Immature natural killer cell (primary cell): Measurements from ENCODE around the gene ALK. TPM values are rescaled to one million over a fixed set of nuclear protein-coding genes. Genes with fewer than 3 reads are reported as not detected.
A peak's percentile ranks its signal among the peaks of the same experiment; 100 is the strongest.

Experiments
- DNase-seq, 3 donors: peaks; one replicate each; pipeline ENCODE4 v3.0.0; 2022; ENCODE audit warnings: mixed read lengths in 1 of 3
- H3K27ac Mint-ChIP-seq, 6 donors: one replicate each; pipeline ENCODE4 v1.8.0; 2020; ENCODE audit warnings: mixed read lengths in 6 of 6, mild to moderate bottlenecking in 5 of 6, inconsistent platforms in 4 of 6, moderate library complexity in 3 of 6
- H3K27me3 Mint-ChIP-seq, 3 donors: one replicate each; pipeline ENCODE4 v1.8.0; 2020 to 2021; ENCODE audit warnings: low read depth in 3 of 3, mild to moderate bottlenecking in 3 of 3, mixed read lengths in 3 of 3, moderate library complexity in 3 of 3, inconsistent platforms in 1 of 3
- H3K36me3 Mint-ChIP-seq, 3 donors: one replicate each; pipeline ENCODE4 v1.8.0; 2020; ENCODE audit warnings: mixed read lengths in 3 of 3, inconsistent platforms in 2 of 3, mild to moderate bottlenecking in 2 of 3
- H3K4me1 Mint-ChIP-seq, 2 donors: one replicate each; pipeline ENCODE4 v1.8.0; 2020; ENCODE audit warnings: inconsistent platforms in 2 of 2, mild to moderate bottlenecking in 2 of 2, mixed read lengths in 2 of 2, moderate library complexity in 1 of 2
- H3K4me3 Mint-ChIP-seq, 5 donors: one replicate each; pipeline ENCODE4 v1.8.0; 2020; ENCODE audit warnings: mild to moderate bottlenecking in 5 of 5, mixed read lengths in 5 of 5, inconsistent platforms in 3 of 5, moderate library complexity in 3 of 5
- H3K9me3 Mint-ChIP-seq, 6 donors: one replicate each; pipeline ENCODE4 v1.8.0; 2020; ENCODE audit warnings: mild to moderate bottlenecking in 6 of 6, mixed read lengths in 6 of 6, inconsistent platforms in 4 of 6, moderate library complexity in 3 of 6
- polyA plus RNA-seq, 3 donors: library from polyadenylated mRNA; unstranded; fragments of 300-500 nt; fragmentation: Illumina TruSeq; gene quantifications; one replicate each; pipeline ENCODE4 v1.2.3, GENCODE V29; 2021

ALK gene
- polyA plus RNA-seq, 3 donors from 2014 or later: not detected

DNA sequence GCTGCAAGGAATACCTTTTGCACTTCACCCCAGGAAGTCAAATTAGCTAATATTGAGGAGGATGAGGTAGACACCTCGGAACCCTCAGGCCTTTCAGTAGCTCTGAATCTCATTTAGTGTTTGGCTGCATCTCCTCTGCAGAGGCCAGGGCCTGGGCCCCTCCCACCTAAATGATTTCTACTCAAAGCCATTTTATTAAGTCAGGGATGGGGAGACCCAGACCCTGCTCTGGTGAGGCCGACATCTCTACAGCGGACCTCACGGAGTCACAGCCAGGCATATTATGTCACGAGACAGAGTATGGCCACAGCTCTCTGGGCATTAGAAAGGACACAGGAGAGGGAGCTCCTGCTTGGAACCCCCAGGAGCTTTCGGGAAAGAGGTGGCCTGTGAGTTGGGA is 305.5 kb downstream of the ALK start:
- H3K4me1 Mint-ChIP-seq: no peaks in the 10 kb centered on the region
- no peak overlapping the region for H3K4me3 Mint-ChIP-seq
- no peaks in the 10 kb centered on the region for H3K36me3 Mint-ChIP-seq
- no peak for DNase-seq
- no peak overlapping the region for H3K27ac Mint-ChIP-seq
- peaks cover 0 to 13% (median 6%) of the 10 kb centered on the region in 3 donors for H3K27me3 Mint-ChIP-seq
- peaks cover 0 to 4% (median 0%) of the 10 kb centered on the region in 6 donors for H3K9me3 Mint-ChIP-seq

DNA sequence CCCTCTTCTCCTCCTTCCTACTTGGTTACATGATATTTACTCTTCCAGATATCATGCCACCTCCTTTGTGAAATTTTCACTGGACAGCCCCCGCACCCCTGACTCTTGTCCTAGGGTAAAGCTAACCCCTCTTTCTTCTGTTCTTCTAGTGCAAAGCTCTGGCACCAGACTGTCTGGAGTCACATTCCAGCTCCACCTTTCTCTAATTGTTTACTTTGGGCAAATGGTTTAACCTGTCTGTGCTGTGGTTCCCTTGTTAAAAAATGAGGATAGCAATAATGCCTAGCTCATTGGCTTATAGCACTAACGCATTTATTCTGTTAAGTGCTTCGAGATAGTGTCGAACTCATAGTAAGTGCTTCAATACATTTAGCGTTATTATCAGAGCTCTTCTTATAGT is 306.2 kb downstream of the ALK start:
- Mint-ChIP-seq H3K4me3 (no peak overlapping the region), H3K27me3 (peaks cover 0 to 13% (median 6%) of the 10 kb centered on the region in 3 donors), H3K36me3 (no peaks in the 10 kb centered on the region), H3K27ac (no peak overlapping the region), H3K9me3 (peaks cover 0 to 4% (median 0%) of the 10 kb centered on the region in 6 donors), H3K4me1 (no peaks in the 10 kb centered on the region)
- DNase-seq: no peak

DNA sequence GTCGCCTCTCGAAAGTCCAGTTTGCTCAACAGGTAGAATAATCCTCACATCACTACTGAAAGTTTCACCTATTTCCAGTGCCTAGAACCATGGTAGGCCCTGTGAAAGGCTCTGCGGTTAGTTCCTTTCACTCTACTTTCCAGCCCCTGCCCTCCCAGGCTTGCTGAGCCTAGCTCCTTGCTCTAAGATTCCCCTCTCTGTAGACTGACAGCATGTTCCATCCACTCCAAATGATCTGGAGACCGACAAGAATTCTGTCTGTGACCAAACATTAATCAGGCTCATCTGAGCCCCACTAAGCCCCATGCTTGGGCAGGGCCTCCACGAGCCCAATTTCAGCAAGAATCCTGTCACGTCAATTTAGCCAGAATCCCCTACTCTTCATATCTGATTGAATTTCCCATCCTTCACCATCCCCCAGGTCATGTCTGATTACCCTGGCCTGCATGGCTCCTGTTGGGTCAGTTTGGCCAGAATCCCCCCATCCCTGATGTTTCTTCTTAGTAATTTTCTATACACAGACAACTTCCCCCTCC is 307.0 kb downstream of the ALK start:
- no peak overlapping the region for H3K4me3 Mint-ChIP-seq
- H3K27me3 Mint-ChIP-seq: peaks cover 0 to 13% (median 6%) of the 10 kb centered on the region in 3 donors
- DNase-seq: no peak
- no peak overlapping the region for H3K27ac Mint-ChIP-seq
- no peaks in the 10 kb centered on the region for H3K4me1 Mint-ChIP-seq
- H3K36me3 Mint-ChIP-seq: no peaks in the 10 kb centered on the region
- peaks cover 0 to under 1% (median 0%) of the 10 kb centered on the region in 6 donors for H3K9me3 Mint-ChIP-seq

DNA sequence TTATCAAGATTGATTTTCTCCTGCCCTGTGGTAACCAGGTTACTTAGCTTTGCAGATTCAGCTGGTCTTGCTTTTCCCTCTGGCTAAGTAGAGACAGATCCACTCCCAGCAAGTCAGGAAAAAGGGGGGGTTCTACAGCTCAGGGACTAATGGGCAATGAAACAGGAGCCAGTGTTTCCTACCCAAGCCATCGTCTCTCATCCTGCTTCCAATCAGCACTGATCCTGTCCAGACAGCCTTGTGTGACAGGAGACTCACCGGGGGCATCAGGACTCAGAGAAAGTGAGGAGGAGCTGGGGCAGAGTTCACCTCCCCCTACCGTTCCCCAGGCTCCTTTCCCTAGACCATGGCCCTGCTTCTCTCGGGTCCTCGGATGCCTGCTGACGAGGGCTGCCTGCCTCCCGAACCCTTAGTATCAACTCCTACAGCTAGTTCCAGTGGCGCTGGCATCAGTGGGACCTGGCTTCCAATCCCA is 307.6 kb downstream of the ALK start:
- Mint-ChIP-seq H3K27me3 (peaks cover 0 to 13% (median 6%) of the 10 kb centered on the region in 3 donors), H3K27ac (no peak overlapping the region), H3K9me3 (no peaks in the 10 kb centered on the region), H3K4me1 (no peaks in the 10 kb centered on the region), H3K4me3 (no peak overlapping the region), H3K36me3 (no peaks in the 10 kb centered on the region)
- DNase-seq: no peak

DNA sequence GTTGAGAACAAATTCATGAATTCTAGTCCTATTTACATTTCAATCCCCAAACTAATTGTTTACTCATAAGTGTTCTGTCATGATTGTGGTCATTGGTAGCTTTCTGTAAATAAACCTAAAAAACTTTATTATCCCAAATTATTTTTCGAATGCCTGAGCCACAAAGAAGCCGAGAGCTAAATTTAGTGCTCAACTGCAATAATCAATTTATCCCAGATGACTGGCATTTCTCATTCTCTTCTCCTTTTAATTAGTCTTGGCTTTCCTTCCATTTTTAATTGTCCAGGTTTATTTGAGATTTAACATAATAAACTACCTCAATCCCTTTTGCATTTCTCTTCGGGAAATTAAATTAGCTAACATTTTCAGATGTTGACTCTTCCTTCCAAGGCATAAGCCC is 308.3 kb downstream of the ALK start:
- Mint-ChIP-seq H3K27ac (no peak overlapping the region), H3K9me3 (no peaks in the 10 kb centered on the region), H3K27me3 (peaks cover 0 to 17% (median 6%) of the 10 kb centered on the region in 3 donors), H3K36me3 (no peaks in the 10 kb centered on the region), H3K4me3 (no peak overlapping the region), H3K4me1 (no peaks in the 10 kb centered on the region)
- DNase-seq: no peak

DNA sequence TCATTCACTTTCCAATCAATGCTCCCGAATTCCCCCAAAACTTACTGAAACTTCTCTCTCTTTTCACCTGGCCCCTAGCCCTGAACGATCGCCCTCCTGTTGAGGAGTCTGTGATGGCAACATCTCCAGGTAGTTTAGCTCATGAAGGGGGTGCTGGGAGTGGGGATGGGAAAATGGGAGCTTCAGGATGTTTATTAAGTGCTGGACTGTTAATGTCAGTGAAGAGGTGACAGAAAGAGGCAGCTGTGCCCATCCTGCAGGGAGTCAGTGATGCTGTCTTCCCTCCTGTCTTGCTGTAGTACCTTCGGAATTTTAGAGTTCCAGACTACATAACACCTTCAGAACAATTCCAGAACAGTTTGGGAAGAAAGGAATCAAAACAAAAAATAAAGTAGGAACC is 308.8 kb downstream of the ALK start:
- H3K36me3 Mint-ChIP-seq: no peaks in the 10 kb centered on the region
- H3K4me1 Mint-ChIP-seq: no peaks in the 10 kb centered on the region
- peaks cover 0 to 19% (median 6%) of the 10 kb centered on the region in 3 donors for H3K27me3 Mint-ChIP-seq
- no peaks in the 10 kb centered on the region for H3K9me3 Mint-ChIP-seq
- no peak for DNase-seq
- no peak overlapping the region for H3K27ac Mint-ChIP-seq
- H3K4me3 Mint-ChIP-seq: no peak overlapping the region

DNA sequence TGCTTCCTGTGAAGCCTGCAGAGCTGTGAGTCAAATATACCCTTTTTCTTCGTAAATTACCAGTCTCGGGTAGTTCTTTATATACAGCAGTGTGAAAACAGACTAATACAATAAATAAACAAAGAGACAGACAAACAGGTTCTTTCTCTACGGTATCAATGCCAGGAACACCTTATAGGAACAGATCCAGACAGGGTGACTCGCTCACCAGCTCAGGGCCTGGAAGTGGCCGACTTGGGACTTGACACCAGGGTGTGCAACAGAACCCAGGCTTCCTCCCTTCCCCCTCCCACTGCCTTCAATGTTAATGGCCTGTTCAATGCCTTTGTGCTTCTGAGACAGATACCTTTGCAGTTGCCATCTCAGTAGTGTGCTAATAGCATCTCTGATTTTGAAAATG is 309.5 kb downstream of the ALK start:
- no peaks in the 10 kb centered on the region for H3K36me3 Mint-ChIP-seq
- no peak overlapping the region for H3K27ac Mint-ChIP-seq
- peaks cover 0 to 16% (median 9%) of the 10 kb centered on the region in 3 donors for H3K27me3 Mint-ChIP-seq
- DNase-seq: no peak
- H3K4me1 Mint-ChIP-seq: no peaks in the 10 kb centered on the region
- no peak overlapping the region for H3K4me3 Mint-ChIP-seq
- H3K9me3 Mint-ChIP-seq: no peaks in the 10 kb centered on the region

DNA sequence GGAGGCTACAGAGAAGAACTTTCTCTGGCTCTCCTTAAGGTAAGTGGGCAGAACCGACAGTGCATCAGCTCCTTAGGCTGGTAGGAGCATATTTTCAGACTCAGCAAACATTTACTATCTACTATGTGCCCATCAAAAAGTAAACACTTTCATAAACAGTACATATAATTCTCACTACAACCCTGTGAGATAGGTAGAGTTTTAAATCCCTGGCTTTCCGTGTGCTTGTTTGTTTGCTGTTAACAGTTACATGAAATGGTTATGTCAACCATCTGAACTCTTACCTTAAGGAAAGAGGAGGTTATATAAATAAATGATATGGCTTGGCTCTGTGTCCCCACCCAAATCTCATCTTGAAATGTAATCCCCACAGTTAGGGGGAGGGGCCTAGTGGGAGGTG is 310.1 kb downstream of the ALK start:
- no peak overlapping the region for H3K4me3 Mint-ChIP-seq
- H3K36me3 Mint-ChIP-seq: no peaks in the 10 kb centered on the region
- no peaks in the 10 kb centered on the region for H3K4me1 Mint-ChIP-seq

DNA sequence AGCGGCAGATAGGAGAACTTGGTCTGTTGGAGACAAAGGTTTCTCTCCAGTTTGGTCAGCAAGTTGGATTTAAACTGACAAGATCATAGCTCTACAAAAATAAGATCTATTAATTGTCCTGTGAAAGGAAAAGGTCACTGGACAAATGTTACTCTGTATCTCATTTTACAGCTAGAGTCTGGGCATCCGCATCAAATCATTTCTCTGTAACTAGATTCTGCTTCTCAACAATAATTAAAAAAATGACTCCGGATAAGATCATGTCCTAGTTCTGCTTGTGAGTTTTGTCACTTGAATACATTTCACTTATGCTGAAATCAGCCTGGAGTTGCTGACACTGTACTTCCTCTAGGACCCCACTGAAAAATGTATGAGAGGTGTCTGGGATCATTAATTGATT is 310.8 kb downstream of the ALK start:
- H3K27ac Mint-ChIP-seq: no peak overlapping the region
- no peak for DNase-seq
- H3K4me1 Mint-ChIP-seq: no peaks in the 10 kb centered on the region
- H3K4me3 Mint-ChIP-seq: no peak overlapping the region
- no peaks in the 10 kb centered on the region for H3K36me3 Mint-ChIP-seq
- peaks cover 0 to 15% (median 11%) of the 10 kb centered on the region in 3 donors for H3K27me3 Mint-ChIP-seq
- no peaks in the 10 kb centered on the region for H3K9me3 Mint-ChIP-seq

More for the DNA sequence above, 310.1 kb downstream of the ALK start:
- DNase-seq: no peak
- Mint-ChIP-seq H3K9me3 (no peaks in the 10 kb centered on the region), H3K27ac (no peak overlapping the region), H3K27me3 (peaks cover 0 to 15% (median 11%) of the 10 kb centered on the region in 3 donors)

DNA sequence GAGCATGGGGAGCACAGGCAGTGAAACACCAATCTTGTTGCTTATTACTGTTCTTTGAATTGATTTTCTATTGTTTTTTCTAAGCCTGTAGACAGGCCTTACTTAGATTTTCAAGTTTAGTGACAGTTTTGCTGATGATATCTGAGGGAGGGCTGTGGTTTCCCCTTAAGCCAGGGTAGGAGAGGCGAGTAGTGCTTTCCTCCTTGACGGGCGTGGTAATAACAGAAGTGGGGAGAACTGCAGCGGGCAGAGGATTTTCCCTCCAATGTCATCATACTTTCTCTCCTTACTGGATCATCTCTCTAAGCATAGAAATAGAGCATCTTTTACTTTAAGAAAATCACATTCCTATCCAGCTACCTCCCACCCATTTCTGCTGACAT is 314.4 kb downstream of the ALK start:
- H3K27ac Mint-ChIP-seq: no peak overlapping the region
- no peaks in the 10 kb centered on the region for H3K36me3 Mint-ChIP-seq
- peaks cover 0 to 10% (median 8%) of the 10 kb centered on the region in 3 donors for H3K27me3 Mint-ChIP-seq
- no peaks in the 10 kb centered on the region for H3K4me1 Mint-ChIP-seq
- H3K4me3 Mint-ChIP-seq: peak overlapping the region in 1 of 5 donors; percentile 3
- H3K9me3 Mint-ChIP-seq: no peaks in the 10 kb centered on the region
- no peak for DNase-seq

DNA sequence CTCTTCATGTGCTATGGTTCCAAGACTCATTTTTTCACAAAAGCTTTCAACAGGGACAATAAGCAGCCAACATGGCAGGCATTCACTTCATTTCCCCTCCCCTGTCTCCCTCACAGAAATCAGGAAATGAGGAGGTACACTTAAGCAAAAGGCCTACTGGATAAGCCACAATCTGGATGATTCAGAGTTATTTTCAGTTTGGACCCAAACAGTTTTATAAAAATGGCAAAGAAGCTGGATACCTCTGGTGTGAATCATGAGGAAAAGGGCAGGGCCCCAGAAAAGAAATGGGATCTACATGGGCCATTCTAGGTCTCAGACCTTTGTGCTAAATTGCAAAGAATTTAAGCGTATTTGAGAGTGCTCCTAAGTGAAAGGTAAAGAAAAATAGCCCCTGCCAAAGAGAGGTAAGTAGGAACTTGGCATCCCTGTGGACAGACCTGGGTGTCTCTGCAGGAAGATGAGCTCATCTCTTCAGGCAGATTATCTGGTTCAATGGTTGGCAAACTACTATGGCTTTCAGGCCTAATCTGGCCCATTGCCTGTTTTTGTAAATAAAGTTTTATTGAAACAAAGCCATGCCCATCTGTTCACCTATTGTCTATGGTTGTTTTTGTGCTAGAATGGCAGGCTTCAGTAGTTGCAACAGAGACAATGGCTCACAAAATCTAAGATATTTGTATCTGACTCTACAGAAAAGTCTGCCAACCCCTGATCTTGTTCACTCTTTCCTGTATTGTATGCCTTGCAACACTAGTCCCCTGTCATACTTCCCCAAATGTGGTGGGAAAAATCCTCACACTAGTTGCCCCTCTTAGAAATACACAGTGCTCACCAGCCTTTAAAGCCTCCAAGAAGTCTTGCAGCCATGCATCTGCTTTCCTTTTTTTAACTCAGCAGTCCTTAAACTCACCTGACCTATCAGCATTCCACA is 315.0 kb downstream of the ALK start:
- Mint-ChIP-seq H3K27ac (no peak overlapping the region), H3K4me3 (no peak overlapping the region), H3K4me1 (no peaks in the 10 kb centered on the region), H3K9me3 (no peaks in the 10 kb centered on the region), H3K36me3 (no peaks in the 10 kb centered on the region), H3K27me3 (peaks cover 0 to 8% (median 6%) of the 10 kb centered on the region in 3 donors)
- DNase-seq: no peak

DNA sequence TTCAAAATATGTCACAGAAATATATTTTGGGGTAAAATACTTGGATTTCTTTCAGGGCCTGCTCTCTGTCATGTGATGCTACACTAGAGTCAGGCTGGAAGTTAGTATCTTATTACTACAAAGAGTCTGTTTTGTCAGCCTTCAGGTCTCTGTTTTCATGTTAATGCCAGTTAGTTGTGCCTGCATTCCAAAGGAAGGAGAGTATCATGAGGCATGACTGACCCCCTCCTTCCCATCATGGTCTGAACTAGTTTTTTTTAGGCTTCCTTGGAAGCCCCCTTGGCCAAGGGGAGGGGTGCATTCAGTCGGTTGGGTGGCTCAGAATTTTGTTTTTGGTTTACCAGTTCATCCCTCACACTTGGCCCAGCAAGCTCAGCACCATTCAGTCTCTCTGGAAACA is 318.0 kb downstream of the ALK start:
- no peaks in the 10 kb centered on the region for H3K4me1 Mint-ChIP-seq

DNA sequence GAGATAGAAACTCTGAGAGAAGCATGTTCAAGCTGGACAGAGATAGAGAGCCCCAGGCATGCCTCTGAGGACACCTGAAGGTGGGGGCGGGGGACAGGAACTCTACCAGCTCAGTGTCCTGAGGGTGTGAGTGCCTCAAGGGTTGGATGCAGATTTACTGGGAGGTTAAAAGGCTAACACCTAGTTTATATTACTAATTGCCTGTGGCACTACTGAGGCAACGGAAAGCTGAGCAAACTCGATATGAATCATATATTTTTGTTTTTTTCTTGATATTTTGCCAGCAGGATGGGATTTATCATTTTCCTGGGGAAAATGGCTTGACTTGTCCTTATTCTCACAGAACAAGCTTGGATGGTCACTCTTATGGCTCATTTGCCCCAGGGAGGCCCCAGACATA is 319.5 kb downstream of the ALK start:
- H3K9me3 Mint-ChIP-seq: no peaks in the 10 kb centered on the region
- no peak overlapping the region for H3K27ac Mint-ChIP-seq
- H3K4me3 Mint-ChIP-seq: no peak overlapping the region
- H3K36me3 Mint-ChIP-seq: no peaks in the 10 kb centered on the region
- H3K4me1 Mint-ChIP-seq: no peaks in the 10 kb centered on the region
- peaks cover 0 to 5% (median 1%) of the 10 kb centered on the region in 3 donors for H3K27me3 Mint-ChIP-seq
- DNase-seq: no peak

More for the DNA sequence above, 318.0 kb downstream of the ALK start:
- Mint-ChIP-seq H3K36me3 (no peaks in the 10 kb centered on the region), H3K27ac (no peak overlapping the region), H3K27me3 (peaks cover 1 to 8% (median 4%) of the 10 kb centered on the region in 3 donors), H3K4me3 (no peak overlapping the region), H3K9me3 (no peaks in the 10 kb centered on the region)
- DNase-seq: no peak

DNA sequence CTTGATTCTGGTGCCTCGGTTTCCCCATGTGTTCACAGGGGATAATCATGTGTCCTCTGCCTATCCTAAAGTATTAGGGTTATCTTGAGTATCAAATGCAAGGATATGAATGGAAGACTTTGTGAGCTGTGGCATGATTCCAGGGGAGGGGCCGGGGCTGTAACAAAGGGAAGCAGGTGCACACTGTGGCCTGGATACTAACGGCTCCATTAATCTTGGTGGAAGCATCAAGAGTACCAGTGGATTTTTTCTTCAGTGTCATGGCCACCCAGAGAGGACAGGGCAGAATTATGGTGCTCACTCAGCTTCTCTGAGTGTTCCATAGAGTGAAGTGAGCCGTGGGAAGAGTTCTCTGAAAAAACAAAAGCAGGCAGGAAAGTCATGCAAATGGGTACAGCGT is 320.1 kb downstream of the ALK start:
- Mint-ChIP-seq H3K27ac (no peak overlapping the region), H3K27me3 (peaks cover 0 to 3% (median 1%) of the 10 kb centered on the region in 3 donors), H3K9me3 (no peaks in the 10 kb centered on the region), H3K36me3 (no peaks in the 10 kb centered on the region), H3K4me1 (no peaks in the 10 kb centered on the region), H3K4me3 (no peak overlapping the region)
- no peak for DNase-seq
